CD4-positive, alpha-beta T cell treated with Interleukin-10 for 1 hour (primary cell): ENCODE measurements around the gene RAD51.

ENCODE experiments used
- DNase-seq: peaks from one replicate; pipeline ENCODE4 v3.0.0-alpha.2; 2020

The RAD51 gene

GRCh38 chr15:40763801-40764628 is 69.0 kb downstream of the RAD51 start, which contains the start of gene GCHFR:
GCHFR (plus strand) TSS chr15:40764068; CDS start chr15:40764181, 113 bp downstream.
- DNase-seq = peak; percentile 74

- no peak for DNase-seq
Observed at GRCh38 chr15:40764629-40765103, 69.7 kb downstream of the RAD51 start.

- no peak for DNase-seq
Observed at GRCh38 chr15:40766194-40766815, 71.3 kb downstream of the RAD51 start.

- no peak for DNase-seq
Observed at GRCh38 chr15:40766906-40767837, 72.2 kb downstream of the RAD51 start.

- no peak for DNase-seq
Observed at GRCh38 chr15:40767838-40768500, 73.0 kb downstream of the RAD51 start.

GRCh38 chr15:40768521-40769273 is 73.7 kb downstream of the RAD51 start:
- DNase-seq = no peak

- DNase-seq = peak; percentile 33
Observed at GRCh38 chr15:40769274-40770146, 74.5 kb downstream of the RAD51 start, which contains the start of gene C15orf62. C15orf62 (plus strand) TSS chr15:40769980; CDS start chr15:40770496, 516 bp downstream.

- no peak for DNase-seq
Observed at GRCh38 chr15:40770147-40770721, 75.3 kb downstream of the RAD51 start.

GRCh38 chr15:40771242-40771641 is 76.3 kb downstream of the RAD51 start:
- no peak for DNase-seq

GRCh38 chr15:40772014-40772413 is 77.0 kb downstream of the RAD51 start:
- no peak for DNase-seq

- DNase-seq = no peak
Observed at GRCh38 chr15:40773496-40773895, 78.5 kb downstream of the RAD51 start.

- DNase-seq = no peak
Observed at GRCh38 chr15:40773902-40774301, 78.9 kb downstream of the RAD51 start.

- no peak for DNase-seq
Observed at GRCh38 chr15:40775007-40775406, 80.0 kb downstream of the RAD51 start.

GRCh38 chr15:40775740-40776536 is 81.0 kb downstream of the RAD51 start:
- no peak for DNase-seq

- peak; percentile 68 for DNase-seq
Observed at GRCh38 chr15:40776537-40777141, 81.7 kb downstream of the RAD51 start.
